H9 (cell line): ENCODE measurements around the gene SCYGR4. TPM values are rescaled to one million over a fixed set of nuclear protein-coding genes. Genes with fewer than 3 reads are reported as not detected.

Experiments used
- DNase-seq: peaks from one replicate; pipeline ENCODE4 v3.0.0-alpha.2; 2017
- H2AFZ ChIP-seq: one replicate; pipeline ENCODE4 v1.6.1; 2013; ENCODE audit warnings: mild to moderate bottlenecking, low read length, control low read depth, moderate library complexity
- H2AK5ac ChIP-seq: 2 replicates; pipeline ENCODE4 v1.6.1; 2013; ENCODE audit warnings: low read length, control low read depth, mixed read lengths; ENCODE audit not compliant: insufficient read length
- H2BK120ac ChIP-seq: one replicate; pipeline ENCODE4 v1.6.1; 2013; ENCODE audit warnings: low read depth, mild to moderate bottlenecking, low read length, control low read depth, inconsistent platforms; ENCODE audit not compliant: poor library complexity, severe bottlenecking
- H2BK12ac ChIP-seq: 2 replicates; pipeline ENCODE4 v1.6.1; 2013; ENCODE audit warnings: low read length, control low read depth, mixed read lengths, low read depth; ENCODE audit not compliant: insufficient read length
- H2BK15ac ChIP-seq: 2 replicates; pipeline ENCODE4 v1.6.1; 2013; ENCODE audit warnings: low read depth, low read length, control low read depth
- H2BK20ac ChIP-seq: one replicate; pipeline ENCODE4 v1.6.1; 2013; ENCODE audit warnings: low read depth, mild to moderate bottlenecking, low read length, control low read depth, inconsistent platforms; ENCODE audit not compliant: poor library complexity, severe bottlenecking
- H2BK5ac ChIP-seq: 2 replicates; pipeline ENCODE4 v1.6.1; 2013; ENCODE audit warnings: low read length, control low read depth, mixed read lengths; ENCODE audit not compliant: insufficient read length
- H3K14ac ChIP-seq: 2 replicates; pipeline ENCODE4 v1.6.1; 2013; ENCODE audit warnings: low read length, control low read depth; ENCODE audit not compliant: insufficient read depth
- H3K18ac ChIP-seq: 2 replicates; pipeline ENCODE4 v1.6.1; 2013; ENCODE audit warnings: low read depth, mild to moderate bottlenecking, mixed read lengths, low read length, control low read depth; ENCODE audit not compliant: insufficient read length
- H3K23ac ChIP-seq: 2 replicates; pipeline ENCODE4 v1.6.1; 2013; ENCODE audit warnings: low read length, control low read depth, mixed read lengths, low read depth; ENCODE audit not compliant: insufficient read length
- H3K23me2 ChIP-seq: 2 replicates; pipeline ENCODE4 v1.6.1; 2013; ENCODE audit warnings: low read depth, mild to moderate bottlenecking, mixed read lengths, low read length, control low read depth; ENCODE audit not compliant: insufficient read length, poor library complexity, severe bottlenecking
- H3K27ac ChIP-seq: 2 replicates; pipeline ENCODE4 v1.5.1; 2013; ENCODE audit warnings: low read length, control low read depth, mixed read lengths, low read depth; ENCODE audit not compliant: insufficient read length
- H3K27me3 ChIP-seq: 2 replicates; pipeline ENCODE4 v1.6.1; 2013; ENCODE audit warnings: low read length, control low read depth, inconsistent platforms; ENCODE audit not compliant: insufficient read depth
- H3K4ac ChIP-seq: 2 replicates; pipeline ENCODE4 v1.6.1; 2013; ENCODE audit warnings: low read depth, mild to moderate bottlenecking, control low read depth, inconsistent platforms, low read length, moderate library complexity
- H3K4me1 ChIP-seq: 2 replicates; pipeline ENCODE4 v1.6.1; 2013; ENCODE audit warnings: low read length, control low read depth, inconsistent platforms; ENCODE audit not compliant: insufficient read depth
- H3K4me2 ChIP-seq: 2 replicates; pipeline ENCODE4 v1.6.1; 2013; ENCODE audit warnings: low read length, control low read depth, mixed read lengths; ENCODE audit not compliant: insufficient read length, insufficient read depth
- H3K56ac ChIP-seq: 2 replicates; pipeline ENCODE4 v1.6.1; 2013; ENCODE audit warnings: low read depth, mild to moderate bottlenecking, mixed read lengths, low read length, control low read depth; ENCODE audit not compliant: insufficient read length
- H3K79me1 ChIP-seq: 2 replicates; pipeline ENCODE4 v1.6.1; 2013; ENCODE audit warnings: low read depth, mild to moderate bottlenecking, moderate library complexity, low read length, control low read depth, inconsistent platforms; ENCODE audit not compliant: insufficient read depth, poor library complexity, severe bottlenecking
- H3K79me2 ChIP-seq: 2 replicates; pipeline ENCODE4 v1.6.1; 2013; ENCODE audit warnings: low read length, control low read depth, inconsistent platforms; ENCODE audit not compliant: insufficient read depth
- H3K9ac ChIP-seq: 2 replicates; pipeline ENCODE4 v1.6.1; 2013; ENCODE audit warnings: low read length, control low read depth, mixed read lengths; ENCODE audit not compliant: insufficient read length; ENCODE audit errors: extremely low read depth
- H3K9me3 ChIP-seq: one replicate; pipeline ENCODE4 v1.6.1; 2013; ENCODE audit warnings: low read depth, low read length, inconsistent platforms; ENCODE audit not compliant: control insufficient read depth
- H3T11ph ChIP-seq: one replicate; pipeline ENCODE4 v1.6.1; 2013; ENCODE audit warnings: mild to moderate bottlenecking, low read length, control low read depth, inconsistent platforms
- H4K20me1 ChIP-seq: one replicate; pipeline ENCODE4 v1.6.1; 2013; ENCODE audit not compliant: control insufficient read depth, insufficient read length, insufficient read depth
- H4K5ac ChIP-seq: 2 replicates; pipeline ENCODE4 v1.6.1; 2013; ENCODE audit warnings: low read depth, mild to moderate bottlenecking, mixed read lengths, low read length, control low read depth; ENCODE audit not compliant: insufficient read length
- H4K8ac ChIP-seq: replicated peaks from 2 replicates; pipeline ENCODE4 v1.6.1; 2013; ENCODE audit warnings: low read length, control low read depth, mixed read lengths, low read depth; ENCODE audit not compliant: insufficient read length
- H4K91ac ChIP-seq: 2 replicates; pipeline ENCODE4 v1.6.1; 2013; ENCODE audit warnings: low read depth, mild to moderate bottlenecking, moderate library complexity, mixed read lengths, low read length, control low read depth; ENCODE audit not compliant: insufficient read length
- H3K27ac Mint-ChIP-seq, 3 experiments: 2 replicates in 2 of 3; 3 replicates in 1 of 3; pipeline ENCODE4 v1.8.0; 2020 to 2021; ENCODE audit warnings: mixed read lengths in 3 of 3, mild to moderate bottlenecking in 1 of 3, moderate library complexity in 1 of 3
- H3K27me3 Mint-ChIP-seq: 2 replicates; pipeline ENCODE4 v1.8.0; 2021; ENCODE audit warnings: low read depth, mild to moderate bottlenecking, moderate library complexity, mixed read lengths
- H3K36me3 Mint-ChIP-seq, 3 experiments: 2 replicates in 2 of 3; 3 replicates in 1 of 3; pipeline ENCODE4 v1.8.0; 2020 to 2021; ENCODE audit warnings: low read depth in 3 of 3, mixed read lengths in 3 of 3; ENCODE audit not compliant: insufficient read depth in 1 of 3
- H3K4me1 Mint-ChIP-seq, 2 experiments: 2 replicates each; pipeline ENCODE4 v1.8.0; 2020; ENCODE audit warnings: mixed read lengths in 2 of 2
- H3K4me3 Mint-ChIP-seq, 2 experiments: 2 replicates in 1 of 2; 3 replicates in 1 of 2; pipeline ENCODE4 v1.8.0; 2020 to 2021; ENCODE audit warnings: mild to moderate bottlenecking in 2 of 2, mixed read lengths in 2 of 2, moderate library complexity in 1 of 2
- H3K9me3 Mint-ChIP-seq, 2 experiments: 2 replicates in 1 of 2; 3 replicates in 1 of 2; pipeline ENCODE4 v1.8.0; 2020; ENCODE audit warnings: mild to moderate bottlenecking in 2 of 2, mixed read lengths in 2 of 2, moderate library complexity in 1 of 2
- CTCF ChIP-seq: fragments of 200-600 bp; sonication (generic); conservative IDR thresholded peaks from 3 replicates; pipeline ENCODE4 v1.8.0; 2021; ENCODE audit warnings: antibody characterized with exemption, mild to moderate bottlenecking
- WGBS: extraction: QIAGEN DNeasy Blood & Tissue Kit; methylation state at CpG from one replicate; pipeline ENCODE4 v1.1.7; 2013; ENCODE audit warnings: missing lambda C conversion rate, low lambda C conversion rate, mixed read lengths; ENCODE audit not compliant: insufficient read length; ENCODE audit errors: extremely low coverage; 5-methylcytosine and 5-hydroxymethylcytosine counted together
- total RNA-seq: library from RNA; stranded (reverse); gene quantifications from 2 replicates; pipeline ENCODE4 v1.2.1, GENCODE V29; 2021

SCYGR4 gene
- total RNA-seq, 1 experiment from 2014 or later: not detected

DNA sequence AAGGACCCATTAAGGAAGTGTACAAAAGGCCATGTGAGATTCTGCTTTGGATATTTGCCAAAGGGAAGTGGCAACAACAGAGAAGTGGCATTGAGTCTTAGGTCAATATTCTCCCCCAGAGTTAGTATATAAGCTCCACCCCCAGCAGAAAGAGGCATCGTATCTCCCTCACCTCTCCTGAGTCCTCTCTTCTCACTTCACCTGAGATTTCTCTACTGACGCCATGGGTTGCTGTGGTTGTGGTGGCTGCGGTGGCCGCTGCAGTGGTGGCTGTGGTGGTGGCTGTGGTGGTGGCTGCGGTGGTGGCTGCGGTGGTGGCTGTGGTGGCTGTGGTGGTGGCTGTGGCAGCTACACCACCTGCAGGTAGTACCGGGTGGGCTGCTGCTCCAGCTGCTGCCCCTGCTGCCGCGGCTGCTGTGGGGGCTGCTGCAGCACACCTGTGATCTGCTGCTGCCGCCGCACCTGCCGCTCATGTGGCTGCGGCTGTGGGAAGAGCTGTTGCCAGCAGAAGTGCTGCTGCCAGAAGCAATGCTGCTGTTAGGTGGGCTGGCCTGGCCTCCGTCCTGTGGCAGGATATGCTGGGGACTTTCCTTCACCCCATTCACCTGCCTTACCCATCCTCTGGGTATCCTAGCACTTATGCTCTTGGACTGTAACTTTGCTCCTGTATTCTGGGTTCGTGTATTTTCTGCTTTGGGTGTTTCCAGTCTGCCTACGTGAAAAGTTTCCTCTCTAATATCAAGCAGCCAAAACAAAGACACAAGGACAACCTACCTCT is 8.5 kb upstream of the SCYGR4 start:
- H3K79me2 ChIP-seq: no peaks in the 10 kb centered on the region
- H3K9me3 ChIP-seq: no peaks in the 10 kb centered on the region
- Mint-ChIP-seq H3K4me3 (no peak overlapping the region), H3K9me3 (no peaks in the 10 kb centered on the region; a peak in 1 of 5 replicates), H3K36me3 (no peaks in the 10 kb centered on the region; a peak in 1 of 7 replicates), H3K27ac (no peak overlapping the region), H3K27me3 (peaks cover 2% of the 10 kb centered on the region; the same call in 1 of the 2 replicates), H3K4me1 (0 out of 4 replicates have a peak, but pooled peaks cover 0 to 2% of the 10 kb centered on the region in 2 experiments)
- H2AK5ac ChIP-seq: no peak overlapping the region
- H3K4me1 ChIP-seq: no peaks in the 10 kb centered on the region
- H3K79me1 ChIP-seq: no peaks in the 10 kb centered on the region
- no peak overlapping the region for H2BK20ac ChIP-seq
- no peak overlapping the region for H2AFZ ChIP-seq
- H4K5ac ChIP-seq: no peak overlapping the region
- H3T11ph ChIP-seq: no peak overlapping the region
- no peaks in the 10 kb centered on the region for H3K23me2 ChIP-seq
- no peak overlapping the region for H2BK15ac ChIP-seq
- H3K23ac ChIP-seq: no peak overlapping the region
- WGBS: no CpG with 5 or more reads among the region's 16 CpGs
- H3K18ac ChIP-seq: no peak overlapping the region
- no peak for DNase-seq
- no peak overlapping the region for H3K14ac ChIP-seq
- H3K27ac ChIP-seq: no peak overlapping the region
- TF ChIP-seq CTCF: no peak
- no peak overlapping the region for H3K4ac ChIP-seq
- no peaks in the 10 kb centered on the region for H4K20me1 ChIP-seq
- no peak overlapping the region for H3K56ac ChIP-seq
- H2BK120ac ChIP-seq: no peak overlapping the region
- H3K4me2 ChIP-seq: no peak overlapping the region
- H2BK12ac ChIP-seq: no peak overlapping the region
- no peaks in the 10 kb centered on the region for H3K27me3 ChIP-seq
- H4K91ac ChIP-seq: no peak overlapping the region
- H4K8ac ChIP-seq: no peak overlapping the region
- H2BK5ac ChIP-seq: no peak overlapping the region
- no peak overlapping the region for H3K9ac ChIP-seq
